K562 (cell line): ENCODE results near the gene PCBP3.

Source experiments
- BCLAF1 ChIP-seq, 2 experiments: fragments of 450-650 bp in 1 of 2; IDR thresholded peaks; 2 replicates each; pipeline ENCODE4 v1.6.1; 2011 to 2017; ENCODE audit warnings: low read depth in 2 of 2, antibody characterized with exemption in 1 of 2, borderline replicate concordance in 1 of 2, low read length in 1 of 2, mild to moderate bottlenecking in 1 of 2, mixed read lengths in 1 of 2; ENCODE audit not compliant: control insufficient read depth in 1 of 2
- BMI1 ChIP-seq: fragments of 150-350 bp; IDR thresholded peaks from 2 replicates; pipeline ENCODE4 v1.6.1; 2014; ENCODE audit warnings: low read length
- CHD2 ChIP-seq: IDR thresholded peaks from 2 replicates; pipeline ENCODE4 v1.6.1; 2011; ENCODE audit warnings: low read depth, low read length
- EP300 ChIP-seq: IDR thresholded peaks from 2 replicates; pipeline ENCODE4 v1.6.1; 2012; ENCODE audit warnings: low read length, improper control_type of control experiment
- FOXM1 ChIP-seq, 2 experiments: fragments of 450-650 bp in 1 of 2; sonication (generic) in 1 of 2; formaldehyde crosslinking in 1 of 2; IDR thresholded peaks; 2 replicates each; pipeline versions ENCODE4 v1.6.1 to v1.9.0; 2017 to 2022; ENCODE audit warnings: low read depth in 2 of 2, mild to moderate bottlenecking in 2 of 2, missing genetic modification reagents in 1 of 2, moderate library complexity in 1 of 2
- IRF1 ChIP-seq: sonication (generic); formaldehyde crosslinking; IDR thresholded peaks from 2 replicates; pipeline ENCODE4 v1.8.0; 2022; ENCODE audit warnings: missing genetic modification reagents, mild to moderate bottlenecking, borderline replicate concordance
- ZNF146 ChIP-seq: IDR thresholded peaks from one replicate; pipeline ENCODE4 v1.6.1; 2018; ENCODE audit warnings: missing compliant biosample characterization; ENCODE audit not compliant: unreplicated experiment
- TF ChIP-seq, protein P1 (sequence below): sonication (generic); formaldehyde crosslinking; IDR thresholded peaks from 2 replicates; pipeline ENCODE4 v1.9.0; 2022; ENCODE audit warnings: mild to moderate bottlenecking, missing genetic modification reagents

DNA sequence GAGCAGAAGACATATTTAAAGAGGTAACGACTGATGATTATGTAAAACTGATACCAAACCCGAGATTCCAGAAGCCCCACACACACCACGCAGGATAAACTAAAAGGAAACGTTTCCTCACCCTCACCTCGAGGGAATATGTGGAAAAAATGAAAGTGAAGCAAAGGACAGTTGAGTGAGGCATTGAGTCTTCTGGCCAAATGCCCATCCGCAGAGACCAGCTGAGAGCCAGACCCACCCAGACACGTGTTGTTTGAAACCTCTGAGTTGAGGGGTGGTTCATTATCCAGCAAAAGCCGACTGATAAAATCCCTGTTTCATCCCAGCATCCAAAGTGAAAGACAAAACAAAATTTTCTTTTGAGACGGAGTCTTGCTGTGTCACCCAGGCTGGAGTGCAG, 29.6 kb upstream of the PCBP3 start:
- TF ChIP-seq IRF1 (CRISPR knock-in tag) (no peak), ZNF146 (CRISPR knock-in tag) (no peak), CHD2 (no peak), BCLAF1 (IDR thresholded peaks at IDR 0.05; ENCODE audit: borderline replicate concordance in 1 of 2, control insufficient read depth in 1 of 2, low read depth in 2 of 2, low read length in 1 of 2) (no peak), EP300 (no peak), FOXM1 (IDR thresholded peaks at IDR 0.05; ENCODE audit: low read depth) (no peak), FOXM1 (CRISPR knock-in tag; IDR thresholded peaks at IDR 0.05; ENCODE audit: low read depth) (no peak), BMI1 (no peak)
- TF ChIP-seq, protein P1, sequence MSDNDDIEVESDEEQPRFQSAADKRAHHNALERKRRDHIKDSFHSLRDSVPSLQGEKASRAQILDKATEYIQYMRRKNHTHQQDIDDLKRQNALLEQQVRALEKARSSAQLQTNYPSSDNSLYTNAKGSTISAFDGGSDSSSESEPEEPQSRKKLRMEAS (CRISPR knock-in tag), result no peak
